ENCODE results near the gene G6PC3.

GRCh38 chr17:44065668-44066203 lies 4.8 kb upstream of the G6PC3 start:
- TF ChIP-seq TAF1 (conservative IDR thresholded peaks at IDR 0.05) (no peak), YY1 (IDR thresholded peaks at IDR 0.05) (no peak), CTCF (IDR thresholded peaks at IDR 0.05; ENCODE audit: low read depth, low read length, missing input control) (no peak), ZBTB33 (IDR thresholded peaks at IDR 0.05) (no peak), REST (IDR thresholded peaks at IDR 0.05) (no peak), MAX (IDR thresholded peaks at IDR 0.05) (no peak), EGR1 (IDR thresholded peaks at IDR 0.05; ENCODE audit: low read depth in 2 of 2) (no peak), JUND (IDR thresholded peaks at IDR 0.05) (no peak), NR2F2 (IDR thresholded peaks at IDR 0.05) (no peak), RAD21 (IDR thresholded peaks at IDR 0.05) (no peak)

Data from liver (tissue), 3 donors.